CD14-positive monocyte (primary cell): ENCODE data around the gene RMC1. TPM values are rescaled to one million over a fixed set of nuclear protein-coding genes. Genes with fewer than 3 reads are reported as not detected.

ENCODE experiments used
- DNase-seq, 3 donors: peaks; one replicate each; pipeline ENCODE4 v3.0.0-alpha.2; 2011 to 2022
- H2AFZ ChIP-seq: 2 replicates; pipeline ENCODE4 v1.6.0; 2012; ENCODE audit warnings: mild to moderate bottlenecking, low read depth, low read length, inconsistent platforms; ENCODE audit not compliant: insufficient read depth, poor library complexity, severe bottlenecking
- H3K27ac ChIP-seq, 2 donors: 1 replicate in 1 of 2; 2 replicates in 1 of 2; pipeline ENCODE4 v1.5.1; 2012 to 2013; ENCODE audit warnings: low read length in 2 of 2, control low read depth in 1 of 2, inconsistent platforms in 1 of 2, low read depth in 1 of 2, mild to moderate bottlenecking in 1 of 2
- H3K27me3 ChIP-seq, 2 donors: one replicate each; pipeline versions ENCODE4 v1.6.0 to v1.6.1; 2011 to 2013; ENCODE audit warnings: low read length in 2 of 2; ENCODE audit not compliant: control insufficient read depth in 2 of 2, insufficient read depth in 2 of 2
- H3K36me3 ChIP-seq, 2 donors: replicated peaks in 1 of 2; 1 replicate in 1 of 2; 2 replicates in 1 of 2; pipeline versions ENCODE4 v1.5.1 to v1.6.1; 2012 to 2013; ENCODE audit warnings: low read length in 2 of 2, control low read depth in 1 of 2, inconsistent platforms in 1 of 2, mild to moderate bottlenecking in 1 of 2; ENCODE audit not compliant: insufficient read depth in 2 of 2, control insufficient read depth in 1 of 2
- H3K4me1 ChIP-seq, 2 donors: 1 replicate in 1 of 2; 2 replicates in 1 of 2; pipeline versions ENCODE4 v1.5.1 to v1.6.1; 2012 to 2013; ENCODE audit warnings: low read length in 2 of 2, control low read depth in 1 of 2, inconsistent platforms in 1 of 2, mild to moderate bottlenecking in 1 of 2, moderate library complexity in 1 of 2; ENCODE audit not compliant: insufficient read depth in 2 of 2, control insufficient read depth in 1 of 2
- H3K4me2 ChIP-seq: replicated peaks from 2 replicates; pipeline ENCODE3; 2012; ENCODE audit warnings: low read length, moderate library complexity, mild to moderate bottlenecking; ENCODE audit not compliant: poor library complexity, severe bottlenecking; ENCODE audit errors: extremely low read depth
- H3K4me3 ChIP-seq, 3 experiments: fragments of 200-600 bp in 1 of 3; sonication (generic) in 1 of 3; replicated peaks in 1 of 3; 1 replicate in 2 of 3; 2 replicates in 1 of 3; pipeline ENCODE4 v1.5.1; 2011 to 2013; ENCODE audit warnings: low read length in 3 of 3, mild to moderate bottlenecking in 3 of 3, control low read depth in 2 of 3, low read depth in 2 of 3, inconsistent platforms in 1 of 3, moderate library complexity in 1 of 3
- H3K79me2 ChIP-seq: 2 replicates; pipeline ENCODE4 v1.6.0; 2012; ENCODE audit warnings: mild to moderate bottlenecking, control low read depth, inconsistent platforms, low read length, moderate library complexity; ENCODE audit not compliant: insufficient read depth
- H3K9ac ChIP-seq: 2 replicates; pipeline ENCODE4 v1.6.0; 2017; ENCODE audit warnings: low read length, mild to moderate bottlenecking; ENCODE audit not compliant: insufficient read depth, poor library complexity, severe bottlenecking
- H3K9me3 ChIP-seq, 2 donors: replicated peaks in 1 of 2; 1 replicate in 1 of 2; 2 replicates in 1 of 2; pipeline versions ENCODE4 v1.5.1 to v1.6.1; 2012 to 2013; ENCODE audit warnings: low read length in 2 of 2, control low read depth in 1 of 2; ENCODE audit not compliant: control insufficient read depth in 1 of 2, insufficient read depth in 1 of 2
- H4K20me1 ChIP-seq: 2 replicates; pipeline ENCODE4 v1.6.0; 2012; ENCODE audit warnings: mild to moderate bottlenecking, low read length, control low read depth, moderate library complexity; ENCODE audit not compliant: insufficient read depth
- H3K27ac Mint-ChIP-seq, 7 donors: one replicate each; pipeline ENCODE4 v1.8.0; 2020; ENCODE audit warnings: mild to moderate bottlenecking in 7 of 7, mixed read lengths in 7 of 7, moderate library complexity in 6 of 7, inconsistent platforms in 2 of 7
- H3K27me3 Mint-ChIP-seq, 3 donors: one replicate each; pipeline ENCODE4 v1.8.0; 2021 to 2022; ENCODE audit warnings: low read depth in 3 of 3, mild to moderate bottlenecking in 3 of 3, mixed read lengths in 3 of 3, moderate library complexity in 3 of 3, inconsistent platforms in 1 of 3
- H3K36me3 Mint-ChIP-seq, 2 donors: one replicate each; pipeline ENCODE4 v1.8.0; 2020; ENCODE audit warnings: mixed read lengths in 2 of 2, inconsistent platforms in 1 of 2, mild to moderate bottlenecking in 1 of 2
- H3K4me1 Mint-ChIP-seq: one replicate; pipeline ENCODE4 v1.8.0; 2020; ENCODE audit warnings: mild to moderate bottlenecking, mixed read lengths
- H3K4me3 Mint-ChIP-seq, 2 donors: one replicate each; pipeline ENCODE4 v1.8.0; 2020; ENCODE audit warnings: mild to moderate bottlenecking in 2 of 2, mixed read lengths in 2 of 2, moderate library complexity in 1 of 2
- H3K9me3 Mint-ChIP-seq, 7 donors: one replicate each; pipeline ENCODE4 v1.8.0; 2020 to 2022; ENCODE audit warnings: mixed read lengths in 7 of 7, mild to moderate bottlenecking in 6 of 7, moderate library complexity in 6 of 7, inconsistent platforms in 2 of 7
- WGBS: methylation state at CpG from one replicate; pipeline ENCODE4 v1.1.5; 2013; ENCODE audit warnings: missing lambda C conversion rate; ENCODE audit not compliant: insufficient coverage; 5-methylcytosine and 5-hydroxymethylcytosine counted together
- intact Hi-C, 2 donors: fragments of 100-400 bp; cut with micrococcal nuclease; formaldehyde crosslinking; loops; one replicate each; pipeline versions ENCODE4 v1.15.0 to v1.15.1; 2023
- polyA plus RNA-seq, 3 donors: library from polyadenylated mRNA; depleted of rRNA in 1 of 3; unstranded in 2 of 3; stranded (reverse) in 1 of 3; fragments of 300-500 nt in 2 of 3; fragments of >200 nt in 1 of 3; fragmentation: Illumina TruSeq in 2 of 3; gene quantifications; 1 replicate in 2 of 3; 2 replicates in 1 of 3; pipeline ENCODE4 v1.2.3, GENCODE V29; 2012 to 2021
- TF ChIP-seq, protein P1 (sequence below): fragments of 200-600 bp; IDR thresholded peaks from one replicate; pipeline ENCODE4 v1.8.0; 2022; ENCODE audit warnings: antibody characterized with exemption, mild to moderate bottlenecking

Gene RMC1
- polyA plus RNA-seq, 3 donors: 21.9 to 70.8 (median 30.1) TPM

GRCh38 chr18:23503963-23504344 is 643 bp downstream of the RMC1 start:
- H3K4me2 ChIP-seq: peak overlapping the region; percentile 96
- intact Hi-C loops: loop anchor here (2.0 to 5.0 kb wide), 2 partner anchors 52 to 83 kb away; partner anchors contain the start of genes NPC1 (in 1 of the 2) and RIOK3 (in 1 of the 2)
- no peak for DNase-seq
- TF ChIP-seq, protein P1, sequence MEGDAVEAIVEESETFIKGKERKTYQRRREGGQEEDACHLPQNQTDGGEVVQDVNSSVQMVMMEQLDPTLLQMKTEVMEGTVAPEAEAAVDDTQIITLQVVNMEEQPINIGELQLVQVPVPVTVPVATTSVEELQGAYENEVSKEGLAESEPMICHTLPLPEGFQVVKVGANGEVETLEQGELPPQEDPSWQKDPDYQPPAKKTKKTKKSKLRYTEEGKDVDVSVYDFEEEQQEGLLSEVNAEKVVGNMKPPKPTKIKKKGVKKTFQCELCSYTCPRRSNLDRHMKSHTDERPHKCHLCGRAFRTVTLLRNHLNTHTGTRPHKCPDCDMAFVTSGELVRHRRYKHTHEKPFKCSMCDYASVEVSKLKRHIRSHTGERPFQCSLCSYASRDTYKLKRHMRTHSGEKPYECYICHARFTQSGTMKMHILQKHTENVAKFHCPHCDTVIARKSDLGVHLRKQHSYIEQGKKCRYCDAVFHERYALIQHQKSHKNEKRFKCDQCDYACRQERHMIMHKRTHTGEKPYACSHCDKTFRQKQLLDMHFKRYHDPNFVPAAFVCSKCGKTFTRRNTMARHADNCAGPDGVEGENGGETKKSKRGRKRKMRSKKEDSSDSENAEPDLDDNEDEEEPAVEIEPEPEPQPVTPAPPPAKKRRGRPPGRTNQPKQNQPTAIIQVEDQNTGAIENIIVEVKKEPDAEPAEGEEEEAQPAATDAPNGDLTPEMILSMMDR: no peak
- H4K20me1 ChIP-seq: peaks cover 50% of the 10 kb centered on the region
- H3K36me3 Mint-ChIP-seq: peaks cover 24 to 35% of the 10 kb centered on the region in 2 donors
- peaks cover 55% of the 10 kb centered on the region for H3K79me2 ChIP-seq
- peak overlapping the region; percentile 99 for H2AFZ ChIP-seq
- no peaks in the 10 kb centered on the region for H3K9me3 ChIP-seq
- peaks cover 15 to 28% of the 10 kb centered on the region in 2 donors for H3K36me3 ChIP-seq
- H3K4me3 ChIP-seq: peak overlapping the region; percentile 71 to 95 (median 77)
- H3K9ac ChIP-seq: peak overlapping the region; percentile 88
- H3K27me3 Mint-ChIP-seq: peaks cover 0 to 2% (median 1%) of the 10 kb centered on the region in 3 donors
- peaks cover 39 to 49% of the 10 kb centered on the region in 2 donors for H3K4me1 ChIP-seq
- H3K27ac Mint-ChIP-seq: peak overlapping the region; percentile 84 to 90 (median 87)
- peaks cover 44% of the 10 kb centered on the region for H3K4me1 Mint-ChIP-seq
- 5% methylated on average over 19 of the region's 21 CpGs for WGBS
- no peaks in the 10 kb centered on the region for H3K9me3 Mint-ChIP-seq
- H3K27me3 ChIP-seq: no peaks in the 10 kb centered on the region
- peak overlapping the region in 1 of 2 donors; percentile 88 for H3K27ac ChIP-seq
- H3K4me3 Mint-ChIP-seq: peak overlapping the region; percentile 92 to 97

- Histone ChIP-seq H3K79me2 (peaks cover 55% of the 10 kb centered on the region), H4K20me1 (peaks cover 50% of the 10 kb centered on the region), H3K4me3 (peak overlapping the region in 1 of 3 experiments; percentile 95), H3K4me1 (peaks cover 31 to 42% of the 10 kb centered on the region in 2 donors), H3K36me3 (peaks cover 21 to 28% of the 10 kb centered on the region in 2 donors), H2AFZ (no peak overlapping the region), H3K27me3 (no peaks in the 10 kb centered on the region), H3K4me2 (peak overlapping the region; percentile 96), H3K9ac (no peak overlapping the region), H3K27ac (peak overlapping the region in 1 of 2 donors; percentile 88), H3K9me3 (no peaks in the 10 kb centered on the region)
- Mint-ChIP-seq H3K36me3 (peaks cover 27 to 39% of the 10 kb centered on the region in 2 donors), H3K9me3 (no peaks in the 10 kb centered on the region), H3K27me3 (peaks cover 0 to 2% (median 1%) of the 10 kb centered on the region in 3 donors), H3K4me3 (peak overlapping the region; percentile 92 to 97), H3K27ac (peak overlapping the region in 5 of 7 donors; percentile 70 to 90 (median 87)), H3K4me1 (peaks cover 37% of the 10 kb centered on the region)
- 90% methylated on average over 2 of the region's 3 CpGs for WGBS
- TF ChIP-seq, protein P1: no peak
- no peak for DNase-seq
- intact Hi-C loops: loop anchor here in 1 of 2 donors (5.0 kb wide), 1 partner anchor 52 kb away; the partner anchor contains the start of gene RIOK3
These were observed 1.4 kb downstream of the RMC1 start for GRCh38 chr18:23504720-23505119.
